ENCODE data around the gene HYDIN. TPM values are rescaled to one million over a fixed set of nuclear protein-coding genes. Genes with fewer than 3 reads are reported as not detected.
"Not testable (repeated sequence)": the region's sequence is repeated elsewhere in the genome, so short reads cannot be mapped to it uniquely, and the experiment has no call there.

HYDIN gene
- total and polyA plus RNA-seq, 12 donors, result 0.26 to 5.1 (median 1.6) TPM

GRCh38 chr16:70999735-71000134 lies 230.8 kb downstream of the HYDIN start:
- H3K4me3 ChIP-seq; intact Hi-C loops (cut with DNase I); H3K9me3 ChIP-seq (replicated peaks in 1 of 3); H3K36me3 ChIP-seq (replicated peaks in 1 of 2); H3K4me1 ChIP-seq (replicated peaks in 1 of 2); H3K27ac ChIP-seq; H3K27me3 ChIP-seq: not testable (repeated sequence)
- peak in 1 of 7 donors; percentile 8 for DNase-seq
- 4 to 17% (median 11%) methylated on average over 2 of the region's 2 CpGs for WGBS, 4 donors

- H3K4me1 ChIP-seq (replicated peaks in 1 of 2), result not testable (repeated sequence)
- WGBS, 4 donors, result 64 to 78% (median 75%) methylated on average over 1 of the region's 2 CpGs; no CpG with 5 or more reads in 1 of the 4 donors
These were observed 234.7 kb downstream of the HYDIN start for GRCh38 chr16:70995799-70996198.

GRCh38 chr16:70992511-70992910 lies 238.0 kb downstream of the HYDIN start:
- DNase-seq; H3K27ac ChIP-seq; H3K4me3 ChIP-seq; H3K27me3 ChIP-seq; H3K9me3 ChIP-seq (replicated peaks in 1 of 3); H3K4me1 ChIP-seq (replicated peaks in 1 of 2); H3K36me3 ChIP-seq (replicated peaks in 1 of 2); intact Hi-C loops (cut with DNase I): not testable (repeated sequence)
- WGBS, 4 donors, result 75 to 85% (median 79%) methylated on average over 1 to 4 of the region's 4 CpGs

More at GRCh38 chr16:70995799-70996198, 234.7 kb downstream of the HYDIN start:
- H3K9me3 ChIP-seq (replicated peaks in 1 of 3); H3K27ac ChIP-seq; H3K27me3 ChIP-seq; intact Hi-C loops (cut with DNase I); H3K36me3 ChIP-seq (replicated peaks in 1 of 2); DNase-seq; H3K4me3 ChIP-seq: not testable (repeated sequence)

GRCh38 chr16:70987019-70987715 lies 243.4 kb downstream of the HYDIN start:
- H3K9me3 ChIP-seq (replicated peaks in 1 of 3); H3K4me3 ChIP-seq; intact Hi-C loops (cut with DNase I); H3K4me1 ChIP-seq (replicated peaks in 1 of 2); DNase-seq; H3K27me3 ChIP-seq; H3K36me3 ChIP-seq (replicated peaks in 1 of 2); H3K27ac ChIP-seq: not testable (repeated sequence)
- 36 to 47% (median 38%) methylated on average over 5 to 6 of the region's 9 CpGs for WGBS, 4 donors

GRCh38 chr16:70984675-70985074 lies 245.8 kb downstream of the HYDIN start:
- DNase-seq; intact Hi-C loops (cut with DNase I); H3K27me3 ChIP-seq; H3K9me3 ChIP-seq (replicated peaks in 1 of 3); H3K27ac ChIP-seq; H3K4me1 ChIP-seq (replicated peaks in 1 of 2); H3K4me3 ChIP-seq; H3K36me3 ChIP-seq (replicated peaks in 1 of 2): not testable (repeated sequence)
- 38 to 45% (median 43%) methylated on average over 5 to 6 of the region's 6 CpGs for WGBS, 4 donors

DNA sequence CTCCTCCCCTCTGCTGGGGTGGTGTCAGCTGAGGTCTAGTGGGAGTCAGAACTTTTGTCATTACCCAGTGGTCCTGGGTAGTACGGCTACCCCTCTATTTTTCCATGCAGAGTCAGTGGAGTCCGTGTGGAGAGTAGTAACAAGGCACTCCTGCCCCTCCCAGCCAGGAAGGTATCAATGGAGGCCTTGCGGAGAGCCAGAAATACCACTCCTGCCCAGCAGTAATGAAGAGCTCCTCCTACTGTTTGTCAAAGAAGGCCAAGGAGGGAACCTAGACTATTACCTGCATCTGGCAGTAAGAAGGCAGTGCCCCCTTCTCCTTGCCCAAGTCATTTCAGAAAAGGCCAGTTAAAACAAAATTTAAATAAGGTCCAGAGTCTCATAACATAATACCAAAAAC lies 262.2 kb downstream of the HYDIN start:
- H3K27ac ChIP-seq; H3K4me1 ChIP-seq (replicated peaks in 1 of 2); H3K36me3 ChIP-seq (replicated peaks in 1 of 2); H3K4me3 ChIP-seq; DNase-seq; intact Hi-C loops (cut with DNase I); H3K9me3 ChIP-seq (replicated peaks in 1 of 3); H3K27me3 ChIP-seq: not testable (repeated sequence)
- WGBS, 4 donors, result 86 to 91% methylated on average over 1 of the region's 3 CpGs; no CpG with 5 or more reads in 2 of the 4 donors

DNA sequence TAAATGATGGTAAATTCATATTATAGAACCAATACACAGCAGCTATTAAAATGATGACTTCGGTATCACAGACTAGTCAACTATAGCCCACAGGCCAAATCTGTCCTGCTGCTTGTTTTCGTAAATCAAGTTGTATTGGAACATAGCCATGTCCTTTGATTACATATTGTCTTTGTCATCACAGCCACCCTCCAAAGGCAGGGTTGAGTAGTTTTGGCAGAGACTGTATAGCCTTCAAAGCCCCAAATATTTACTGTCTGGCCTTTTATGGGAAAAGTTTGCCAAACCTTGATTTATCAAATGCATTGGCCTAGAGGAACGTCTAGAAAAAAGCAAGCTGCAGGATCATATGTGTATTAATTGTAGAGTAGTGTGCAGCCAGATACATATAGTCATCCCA lies 270.4 kb downstream of the HYDIN start:
- H3K27ac ChIP-seq; H3K36me3 ChIP-seq (replicated peaks in 1 of 2); H3K27me3 ChIP-seq; H3K4me1 ChIP-seq (replicated peaks in 1 of 2); H3K4me3 ChIP-seq; DNase-seq; intact Hi-C loops (cut with DNase I); H3K9me3 ChIP-seq (replicated peaks in 1 of 3): not testable (repeated sequence)
- 39 to 48% methylated on average over 2 of the region's 3 CpGs; no CpG with 5 or more reads in 2 of the 4 donors for WGBS, 4 donors

GRCh38 chr16:70954922-70955321 lies 275.6 kb downstream of the HYDIN start:
- H3K36me3 ChIP-seq (replicated peaks in 1 of 2); H3K27ac ChIP-seq; H3K4me3 ChIP-seq; H3K27me3 ChIP-seq; intact Hi-C loops (cut with DNase I); H3K4me1 ChIP-seq (replicated peaks in 1 of 2); DNase-seq; H3K9me3 ChIP-seq (replicated peaks in 1 of 3): not testable (repeated sequence)
- 71 to 93% (median 83%) methylated on average over 2 to 3 of the region's 4 CpGs for WGBS, 4 donors

DNA sequence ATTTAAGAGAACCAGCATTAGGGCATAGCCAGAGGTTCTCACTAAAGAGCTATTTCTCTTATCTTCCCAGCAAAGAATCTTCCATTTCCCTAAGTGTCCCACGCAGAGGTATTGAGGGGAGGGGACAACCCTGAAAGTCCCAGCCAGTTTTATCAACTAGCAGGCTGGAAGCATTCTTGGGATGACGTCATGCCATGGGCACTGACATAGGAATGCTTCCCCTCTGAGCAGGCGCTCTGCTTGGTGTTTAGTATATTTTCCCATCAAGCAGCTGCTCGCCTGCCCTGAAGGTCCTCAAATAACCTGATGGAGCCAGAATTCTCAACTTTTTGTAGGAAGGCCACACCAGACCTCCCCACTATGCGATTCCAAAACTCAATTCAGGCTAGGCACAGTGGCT lies 276.7 kb downstream of the HYDIN start:
- H3K27me3 ChIP-seq; H3K4me3 ChIP-seq; H3K9me3 ChIP-seq (replicated peaks in 1 of 3); DNase-seq; intact Hi-C loops (cut with DNase I); H3K4me1 ChIP-seq (replicated peaks in 1 of 2); H3K27ac ChIP-seq; H3K36me3 ChIP-seq (replicated peaks in 1 of 2): not testable (repeated sequence)
- no CpG with 5 or more reads among the region's 5 CpGs for WGBS, 4 donors

DNA sequence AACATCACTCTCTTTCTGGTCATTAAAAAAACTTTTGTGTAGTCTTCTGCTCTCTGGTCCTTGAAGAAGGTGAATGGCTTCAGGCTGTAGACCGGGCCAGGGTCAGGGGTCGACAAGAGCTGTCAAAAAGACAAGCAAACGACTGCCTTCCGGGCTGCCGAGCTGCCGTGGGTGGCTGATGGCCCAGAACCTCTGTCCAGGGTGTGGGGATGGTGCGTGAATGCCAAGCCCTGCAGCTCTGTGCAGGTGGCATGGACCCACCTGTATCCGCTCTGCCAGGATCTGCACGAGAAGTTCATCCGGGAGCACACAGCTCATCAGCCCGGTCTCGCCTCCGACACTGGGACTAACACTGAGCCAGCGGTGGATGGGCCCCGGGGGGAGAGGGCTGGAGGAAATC lies 287.0 kb downstream of the HYDIN start:
- H3K9me3 ChIP-seq (replicated peaks in 1 of 3); H3K27ac ChIP-seq; H3K36me3 ChIP-seq (replicated peaks in 1 of 2); H3K4me1 ChIP-seq (replicated peaks in 1 of 2); intact Hi-C loops (cut with DNase I); DNase-seq; H3K4me3 ChIP-seq; H3K27me3 ChIP-seq: not testable (repeated sequence)
- WGBS, 4 donors, result 37 to 76% (median 61%) methylated on average over 5 to 15 of the region's 15 CpGs

GRCh38 chr16:70939690-70940359 lies 290.7 kb downstream of the HYDIN start:
- intact Hi-C loops (cut with DNase I); DNase-seq; H3K36me3 ChIP-seq (replicated peaks in 1 of 2); H3K4me1 ChIP-seq (replicated peaks in 1 of 2); H3K27me3 ChIP-seq; H3K4me3 ChIP-seq; H3K9me3 ChIP-seq (replicated peaks in 1 of 3); H3K27ac ChIP-seq: not testable (repeated sequence)
- WGBS, 4 donors, result 57 to 69% (median 66%) methylated on average over 2 to 3 of the region's 7 CpGs

Measured in adrenal gland (tissue), 12 donors.